ENCODE measurements around the gene STYX. TPM values are rescaled to one million over a fixed set of nuclear protein-coding genes. Genes with fewer than 3 reads are reported as not detected.
"Not testable (repeated sequence)": the region's sequence is repeated elsewhere in the genome, so short reads cannot be mapped to it uniquely, and the experiment has no call there.

STYX gene
- total RNA-seq, 2 donors from 2014 or later, result 12.8 to 20.9 TPM

DNA sequence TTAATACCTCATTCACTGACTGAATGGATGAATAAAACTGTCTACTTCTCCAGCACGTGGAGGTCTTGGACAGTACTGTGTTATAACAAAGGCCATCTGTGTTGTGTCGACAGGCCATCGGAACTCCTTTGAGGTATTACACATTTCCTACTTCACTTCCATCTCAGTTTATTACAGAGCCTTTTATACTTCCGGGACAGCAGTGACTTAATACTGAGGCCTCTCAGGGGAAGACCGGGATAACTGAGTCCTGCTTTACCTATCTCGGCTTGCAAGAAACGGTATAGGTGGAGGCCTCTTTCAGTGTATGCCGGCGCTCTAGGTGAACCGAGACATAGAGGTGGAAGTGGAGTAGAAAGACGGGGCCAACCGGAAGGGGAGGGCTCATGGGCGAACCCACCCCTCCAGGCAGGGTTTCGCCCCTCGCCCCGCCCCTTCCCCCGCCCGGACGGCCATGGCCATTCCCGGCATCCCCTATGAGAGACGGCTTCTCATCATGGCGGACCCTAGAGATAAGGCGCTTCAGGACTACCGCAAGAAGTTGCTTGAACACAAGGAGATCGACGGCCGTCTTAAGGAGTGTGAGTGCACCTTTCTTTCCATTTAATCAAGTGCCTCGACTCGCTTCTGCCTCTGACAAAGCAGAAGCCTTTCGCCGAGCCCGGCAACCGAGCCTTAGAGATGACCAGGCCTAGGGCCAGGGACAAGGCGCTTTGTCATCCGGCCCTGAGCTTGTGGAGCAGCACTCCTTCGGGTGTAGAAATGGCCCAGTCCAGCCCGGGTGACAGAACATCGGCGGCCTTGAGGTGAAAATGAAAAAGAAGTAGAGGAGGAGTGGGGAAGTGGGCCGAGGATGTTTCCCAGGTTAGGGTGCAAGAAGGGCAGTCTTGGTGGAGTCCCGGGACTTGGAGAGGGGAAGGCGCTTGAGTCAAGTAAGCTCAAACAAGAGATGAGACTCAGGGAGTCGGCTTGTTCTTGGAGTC, 23.0 kb upstream of the STYX start, which contains the start of gene PSMC6:
Gene PSMC6, plus strand, starts transcription at position 477 of the 983 bp plus-strand sequence. Its CDS starts 20 bp downstream, at position 497.
- no peaks in the 10 kb centered on the region for H3K9me3 Mint-ChIP-seq
- H3K27ac Mint-ChIP-seq, result peak within 1 kb of the TSS; percentile 97 to 98
- H3K36me3 Mint-ChIP-seq, result peaks cover 15 to 54% of the 10 kb centered on the region in 2 donors
- peak; percentile 93 to 99 for ATAC-seq
- DNase-seq (ENCODE audit: low spot score in 2 of 2), result peak; percentile 88 to 89

- H3K9me3 Mint-ChIP-seq, result no peaks in the 10 kb centered on the region
- H3K27ac Mint-ChIP-seq, result no peak overlapping the region
- DNase-seq (ENCODE audit: low spot score in 2 of 2) (no peak), ATAC-seq (no peak)
- H3K36me3 Mint-ChIP-seq, result peaks cover 15 to 73% of the 10 kb centered on the region in 2 donors
Observed at GRCh38 chr14:52711666-52712065, 18.3 kb upstream of the STYX start.

GRCh38 chr14:52716155-52716554, 13.8 kb upstream of the STYX start:
- DNase-seq (ENCODE audit: low spot score in 2 of 2) (no peak), ATAC-seq (no peak)
- Mint-ChIP-seq H3K36me3 (peaks cover under 1 to 42% of the 10 kb centered on the region in 2 donors), H3K27ac (no peak overlapping the region), H3K9me3 (no peaks in the 10 kb centered on the region)

- Mint-ChIP-seq H3K27ac (peak overlapping the region in 1 of 2 donors; percentile 88), H3K9me3 (no peaks in the 10 kb centered on the region), H3K36me3 (peaks cover 16 to 40% of the 10 kb centered on the region in 2 donors)
- DNase-seq (ENCODE audit: low spot score in 2 of 2) (no peak), ATAC-seq (no peak)
Observed at GRCh38 chr14:52723514-52724359, 6.2 kb upstream of the STYX start.

GRCh38 chr14:52724360-52724644, 5.7 kb upstream of the STYX start:
- Mint-ChIP-seq H3K27ac (no peak overlapping the region), H3K9me3 (no peaks in the 10 kb centered on the region), H3K36me3 (peaks cover 16 to 37% of the 10 kb centered on the region in 2 donors)
- DNase-seq (ENCODE audit: low spot score in 2 of 2) (no peak), ATAC-seq (no peak)

GRCh38 chr14:52727509-52727908, 2.5 kb upstream of the STYX start:
- not testable (repeated sequence) for H3K27ac Mint-ChIP-seq; H3K9me3 Mint-ChIP-seq; DNase-seq (ENCODE audit: low spot score in 2 of 2); ATAC-seq
- peaks cover 14 to 33% of the 10 kb centered on the region in 2 donors for H3K36me3 Mint-ChIP-seq

DNA sequence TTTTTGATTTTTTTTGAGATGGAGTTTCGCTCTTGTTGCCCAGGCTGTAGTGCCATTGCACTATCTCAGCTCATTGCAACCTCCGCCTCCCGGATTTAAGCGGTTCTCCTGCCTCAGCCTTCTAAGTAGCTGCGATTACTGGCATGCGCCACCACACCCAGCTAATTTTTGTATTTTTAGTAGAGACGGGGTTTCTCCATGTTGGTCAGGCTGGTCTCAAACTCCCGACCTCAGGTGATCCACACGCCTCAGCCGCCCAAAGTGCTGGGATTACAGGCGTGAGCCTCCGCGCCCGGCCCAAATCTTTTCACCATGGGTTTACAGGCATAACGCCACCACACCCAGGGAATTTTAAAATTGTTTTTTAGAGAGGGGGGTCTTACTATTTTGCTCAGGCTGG, 931 bp upstream of the STYX start:
- not testable (repeated sequence) for DNase-seq (ENCODE audit: low spot score in 2 of 2); ATAC-seq; H3K9me3 Mint-ChIP-seq
- Mint-ChIP-seq H3K27ac (peak overlapping the region in 1 of 2 donors; percentile 72), H3K36me3 (peaks cover 23 to 36% of the 10 kb centered on the region in 2 donors)

DNA sequence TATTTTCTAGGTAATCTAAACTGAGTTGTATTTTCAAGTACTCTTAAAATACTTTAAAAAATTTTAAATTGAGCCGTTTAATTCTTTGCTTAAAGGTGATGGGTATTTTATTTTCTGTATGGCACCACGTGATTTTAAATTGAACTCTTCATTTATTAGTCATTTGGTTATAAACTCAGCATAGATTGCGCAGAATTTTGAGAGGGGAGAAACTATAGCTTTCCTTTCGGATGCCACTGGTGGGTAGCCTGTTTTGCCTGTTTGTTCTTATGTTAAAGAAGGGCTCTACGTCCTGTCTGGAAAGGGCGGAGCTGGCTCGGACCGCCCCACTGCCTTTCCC, 411 bp upstream of the STYX start:
- DNase-seq (ENCODE audit: low spot score in 2 of 2) (no peak), ATAC-seq (no peak)
- H3K36me3 Mint-ChIP-seq, result peaks cover 26 to 39% of the 10 kb centered on the region in 2 donors
- peak overlapping the region; percentile 45 to 96 for H3K27ac Mint-ChIP-seq
- H3K9me3 Mint-ChIP-seq, result no peaks in the 10 kb centered on the region

DNA sequence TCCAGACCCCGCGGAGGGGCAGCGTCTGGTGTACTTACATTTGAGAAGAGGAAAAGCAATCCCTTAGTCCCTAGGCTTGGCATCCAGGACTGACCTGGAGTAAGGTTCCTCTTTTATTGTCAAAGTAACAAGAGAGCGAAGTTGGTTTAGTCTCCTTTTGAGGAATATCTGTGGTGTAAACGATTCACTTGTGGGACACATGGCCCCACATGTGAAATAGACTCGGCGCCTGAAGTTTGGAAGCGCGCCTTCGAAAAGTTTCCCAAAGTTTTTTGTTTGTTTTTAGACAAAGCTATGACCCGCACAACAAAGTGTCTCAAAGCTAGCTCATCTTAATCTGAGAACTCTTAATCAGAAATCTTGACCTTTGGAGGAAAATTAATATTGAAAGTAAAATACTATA, 744 bp downstream of the STYX start:
- ATAC-seq, result no peak
- H3K27ac Mint-ChIP-seq, result peak overlapping the region; percentile 95 to 96
- peaks cover 26 to 34% of the 10 kb centered on the region in 2 donors for H3K36me3 Mint-ChIP-seq
- H3K9me3 Mint-ChIP-seq, result no peaks in the 10 kb centered on the region
- DNase-seq (ENCODE audit: low spot score in 2 of 2), result no peak

GRCh38 chr14:52733824-52734223, 3.9 kb downstream of the STYX start:
- Mint-ChIP-seq H3K9me3 (no peaks in the 10 kb centered on the region), H3K27ac (no peak overlapping the region), H3K36me3 (peaks cover 31 to 42% of the 10 kb centered on the region in 2 donors)
- DNase-seq (ENCODE audit: low spot score in 2 of 2), result no peak
- ATAC-seq, result no peak

GRCh38 chr14:52735921-52736489, 6.0 kb downstream of the STYX start:
- no peak for ATAC-seq
- peaks cover 23 to 34% of the 10 kb centered on the region in 2 donors for H3K36me3 Mint-ChIP-seq

GRCh38 chr14:52738409-52738808, 8.4 kb downstream of the STYX start:
- DNase-seq (ENCODE audit: low spot score in 2 of 2), result no peak
- Mint-ChIP-seq H3K9me3 (no peaks in the 10 kb centered on the region), H3K27ac (no peak overlapping the region), H3K36me3 (peaks cover 16 to 24% of the 10 kb centered on the region in 2 donors)
- no peak for ATAC-seq

More at GRCh38 chr14:52735921-52736489, 6.0 kb downstream of the STYX start:
- no peak for DNase-seq (ENCODE audit: low spot score in 2 of 2)
- H3K27ac Mint-ChIP-seq, result peak overlapping the region in 1 of 2 donors; percentile 10
- H3K9me3 Mint-ChIP-seq, result no peaks in the 10 kb centered on the region

DNA sequence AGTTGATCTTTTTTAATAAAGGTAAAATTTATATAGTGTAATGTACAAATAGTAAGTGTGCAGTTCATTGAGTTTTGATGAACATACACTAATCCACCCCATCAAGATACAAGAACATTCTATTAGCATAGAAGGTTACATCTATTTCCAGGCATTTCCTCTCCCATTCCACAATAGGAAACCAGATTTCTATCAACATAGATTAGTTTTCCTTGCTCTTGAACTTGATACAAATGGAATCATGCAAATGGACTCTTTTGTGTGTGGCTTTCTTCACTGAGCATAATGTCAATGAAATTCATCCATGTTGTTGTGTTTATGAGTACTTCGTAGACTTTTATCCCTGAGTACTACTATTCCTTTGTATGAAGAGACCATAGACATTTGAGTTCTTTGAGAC, 10.8 kb downstream of the STYX start:
- peaks cover 6 to 13% of the 10 kb centered on the region in 2 donors for H3K36me3 Mint-ChIP-seq
- no peak overlapping the region for H3K27ac Mint-ChIP-seq
- ATAC-seq (no peak), DNase-seq (ENCODE audit: low spot score in 2 of 2) (no peak)
- no peaks in the 10 kb centered on the region for H3K9me3 Mint-ChIP-seq

DNA sequence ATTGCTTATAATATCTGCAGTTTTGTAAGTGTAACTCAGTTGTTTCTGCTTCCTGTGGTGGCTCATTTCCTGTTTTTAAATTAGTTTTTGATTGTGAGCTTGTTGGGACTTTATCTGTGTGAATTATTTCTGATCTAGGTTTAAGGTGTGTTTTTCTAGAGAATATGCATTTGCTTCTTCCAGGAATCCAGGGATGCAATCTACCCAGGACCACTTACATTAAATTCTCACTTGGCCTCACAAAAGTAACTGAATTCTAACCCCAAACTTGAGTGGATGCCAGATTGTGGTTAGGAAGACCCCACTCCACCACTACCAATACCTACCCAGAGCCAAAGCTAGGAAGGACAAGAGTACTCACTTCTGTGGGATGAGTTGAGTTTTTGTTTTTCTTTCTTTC, 11.9 kb downstream of the STYX start:
- H3K9me3 Mint-ChIP-seq, result no peaks in the 10 kb centered on the region
- H3K36me3 Mint-ChIP-seq, result peaks cover 5 to 18% of the 10 kb centered on the region in 2 donors
- peak overlapping the region; percentile 82 to 95 for H3K27ac Mint-ChIP-seq
- ATAC-seq (peak; percentile 24 to 58), DNase-seq (ENCODE audit: low spot score in 2 of 2) (no peak)

- ATAC-seq (no peak), DNase-seq (ENCODE audit: low spot score in 2 of 2) (no peak)
- Mint-ChIP-seq H3K9me3 (no peaks in the 10 kb centered on the region), H3K27ac (no peak overlapping the region), H3K36me3 (peaks cover 0 to 13% of the 10 kb centered on the region in 2 donors)
Observed at GRCh38 chr14:52748647-52749292, 18.8 kb downstream of the STYX start.

- ATAC-seq, result no peak
- H3K9me3 Mint-ChIP-seq, result no peaks in the 10 kb centered on the region
- DNase-seq (ENCODE audit: low spot score in 2 of 2), result no peak
- no peaks in the 10 kb centered on the region for H3K36me3 Mint-ChIP-seq
- H3K27ac Mint-ChIP-seq, result no peak overlapping the region
Observed at GRCh38 chr14:52755607-52756316, 25.8 kb downstream of the STYX start.
